HG03439 (cell line): ENCODE measurements around the gene RLBP1.
A peak's percentile ranks its signal among the peaks of the same experiment; 100 is the strongest.

ENCODE experiments used
- ATAC-seq: cut with Tn5 transposase; IDR thresholded peaks from one replicate; pipeline ENCODE4 v1.9.1; 2021; ENCODE audit warnings: mild to moderate bottlenecking, moderate library complexity; ENCODE audit not compliant: unreplicated experiment

RLBP1 gene

DNA sequence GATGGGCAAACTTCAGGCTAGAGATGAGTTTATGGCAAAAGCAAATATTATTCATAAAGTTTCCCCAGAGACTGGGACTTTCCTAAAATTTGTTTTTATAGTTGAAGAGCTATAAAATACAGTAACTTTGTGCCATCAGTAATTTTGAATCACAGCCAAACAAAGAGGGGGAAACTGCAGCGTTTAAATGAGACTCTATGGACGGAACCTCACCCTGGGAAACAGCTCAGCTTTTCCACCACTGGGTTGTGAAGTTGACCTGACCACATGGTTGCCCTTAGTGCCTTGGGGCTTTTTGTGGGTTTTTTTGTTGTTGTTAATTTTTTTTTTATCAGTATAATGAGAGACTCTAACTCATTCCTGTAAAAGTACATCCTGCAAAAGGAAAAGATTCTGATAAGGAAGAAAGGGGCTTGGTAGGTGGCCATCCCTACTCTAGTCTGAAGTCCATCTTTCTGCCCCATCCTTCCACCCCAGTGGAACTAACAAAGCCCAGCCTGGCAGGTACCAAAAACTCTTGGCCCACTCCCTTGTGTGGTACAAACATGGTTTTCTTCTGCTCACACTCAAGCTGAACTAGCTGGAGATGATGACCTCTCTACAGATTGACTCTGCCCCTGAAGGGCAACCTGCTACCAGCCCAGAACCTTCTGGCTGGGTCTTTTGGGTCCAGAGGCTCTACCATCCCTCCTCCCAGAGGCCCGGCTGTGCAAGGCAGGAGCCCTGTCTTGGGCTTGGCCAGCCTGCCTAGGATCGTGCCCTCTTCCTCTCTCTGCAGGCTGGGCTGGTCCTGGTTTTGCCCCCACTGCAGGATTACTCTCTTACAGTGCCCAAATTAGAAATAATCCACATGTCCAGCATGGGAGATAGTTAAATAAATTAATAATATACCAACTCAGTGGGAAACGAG, 41.2 kb downstream of the RLBP1 start:
- peak; percentile 51 for ATAC-seq

DNA sequence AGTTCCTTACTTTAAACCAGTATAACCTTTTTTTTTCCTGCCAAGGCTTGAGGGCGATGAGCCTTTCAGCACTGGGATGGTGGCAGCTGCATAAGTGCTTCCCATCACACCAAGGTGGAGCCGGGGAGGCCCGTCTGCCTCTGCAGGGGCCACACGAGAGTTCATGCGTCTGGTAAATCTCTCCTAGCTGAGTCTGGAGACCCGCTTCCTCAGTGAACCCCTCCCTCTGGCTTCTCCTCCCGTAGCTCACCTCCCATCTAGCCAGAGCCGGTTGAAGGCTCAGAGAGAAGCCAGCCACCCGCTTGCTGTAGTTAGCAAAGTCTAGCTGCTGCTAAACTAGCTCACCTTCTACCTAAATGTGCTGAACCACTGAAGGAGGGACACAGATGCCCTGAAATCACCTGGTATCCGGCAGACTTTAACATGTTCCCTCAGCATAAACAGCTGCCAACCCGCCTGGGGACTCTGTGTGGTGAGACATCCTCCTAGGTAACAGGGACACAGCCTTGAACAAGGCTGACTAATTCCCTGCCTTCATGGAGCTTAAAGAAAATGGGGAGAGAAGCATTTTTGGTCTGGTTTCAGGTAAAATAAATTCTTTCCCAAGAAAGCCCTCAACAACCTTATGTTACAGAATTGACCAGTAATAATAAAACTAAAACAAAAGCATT, 42.9 kb downstream of the RLBP1 start:
- no peak for ATAC-seq

DNA sequence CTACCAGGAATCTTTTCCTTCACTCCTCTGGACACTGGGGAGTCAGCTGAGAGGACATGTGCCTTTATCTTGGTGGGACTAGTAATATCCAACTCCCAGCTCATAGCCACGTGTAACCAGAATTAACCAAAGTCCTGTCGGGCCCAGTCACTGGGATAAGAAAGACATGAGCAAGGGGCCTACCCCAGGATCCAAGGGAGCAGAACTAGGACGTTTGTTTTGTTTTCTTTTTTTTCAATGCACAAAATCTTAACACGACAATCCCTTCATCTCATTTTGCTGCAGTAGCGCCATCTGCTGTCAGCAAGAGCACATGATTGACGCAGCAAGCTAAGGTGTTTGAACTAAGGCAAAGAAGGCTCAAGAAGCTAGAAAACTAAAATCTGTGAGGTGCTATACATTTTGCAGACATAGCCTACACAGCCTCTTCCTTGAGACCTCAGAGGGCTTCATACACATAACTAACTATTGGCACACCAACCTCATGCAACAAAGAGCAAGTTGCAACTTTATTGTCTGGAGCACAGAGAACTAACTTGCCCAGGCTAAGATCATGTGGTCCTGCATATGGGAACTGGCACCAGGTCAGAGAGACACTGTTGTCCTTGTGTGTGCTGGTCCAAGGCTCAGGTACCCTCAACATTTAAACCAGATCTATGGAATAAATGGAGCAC, 43.6 kb downstream of the RLBP1 start:
- no peak for ATAC-seq

DNA sequence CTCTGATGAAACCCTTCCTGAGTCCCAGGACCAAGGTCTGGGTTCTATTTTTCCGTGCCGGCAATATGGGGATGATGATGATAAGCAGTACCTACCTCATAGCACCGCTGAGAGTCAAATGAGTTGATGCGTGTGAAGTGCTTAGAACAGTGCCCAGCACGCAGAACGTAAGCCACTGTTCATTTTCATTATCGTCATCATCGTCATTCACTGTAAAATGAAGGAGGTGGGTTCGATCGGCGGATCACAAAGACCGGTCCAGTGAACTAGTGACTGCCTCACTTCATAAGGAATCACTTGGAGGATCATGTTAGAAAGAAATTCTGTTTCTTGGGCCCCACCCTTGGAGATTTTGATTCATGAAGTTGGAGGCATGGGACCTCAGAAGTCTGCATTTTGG, 44.3 kb downstream of the RLBP1 start:
- no peak for ATAC-seq

DNA sequence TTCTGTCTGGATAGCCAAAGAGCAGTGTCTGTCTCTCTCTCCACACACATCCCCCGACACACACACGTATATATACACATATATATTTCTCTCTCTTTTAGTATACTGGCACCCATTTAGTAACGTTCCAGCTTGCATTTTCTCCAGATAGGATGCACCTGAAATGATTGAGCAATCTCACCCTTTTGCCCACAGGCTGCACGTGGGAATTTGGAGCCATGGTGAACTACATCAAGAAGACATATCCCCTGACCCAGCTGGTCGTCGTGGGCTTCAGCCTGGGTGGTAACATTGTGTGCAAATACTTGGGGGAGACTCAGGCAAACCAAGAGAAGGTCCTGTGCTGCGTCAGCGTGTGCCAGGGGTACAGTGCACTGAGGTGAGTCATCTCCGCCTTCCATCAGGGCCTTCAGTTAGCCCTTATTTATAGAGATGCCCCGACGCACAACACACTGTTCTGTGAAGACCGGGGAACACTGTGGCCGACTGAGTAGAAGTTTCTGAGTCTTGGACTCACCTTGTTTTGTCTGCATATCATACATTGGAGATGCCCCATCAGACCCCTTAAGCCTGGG, 45.7 kb downstream of the RLBP1 start:
- ATAC-seq, result no peak

DNA sequence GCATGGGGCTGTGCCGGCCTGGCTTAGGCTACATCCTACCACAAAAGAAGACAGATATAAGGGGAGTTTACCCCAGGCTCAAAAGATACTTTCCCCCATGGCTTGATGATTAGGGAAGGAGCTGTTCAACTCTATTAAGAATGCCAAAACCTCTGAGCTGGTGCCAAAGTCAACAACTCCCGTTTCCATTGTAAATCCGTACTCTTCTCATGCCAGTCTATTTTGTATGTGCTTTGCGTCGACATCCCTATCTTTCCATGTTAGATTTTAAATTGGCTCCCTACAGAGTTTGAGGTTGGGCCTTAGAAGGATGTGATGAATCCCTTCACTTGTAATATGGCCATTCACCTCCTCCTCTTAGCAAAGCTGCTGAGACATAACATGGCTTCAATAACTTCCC, 46.9 kb downstream of the RLBP1 start:
- no peak for ATAC-seq

DNA sequence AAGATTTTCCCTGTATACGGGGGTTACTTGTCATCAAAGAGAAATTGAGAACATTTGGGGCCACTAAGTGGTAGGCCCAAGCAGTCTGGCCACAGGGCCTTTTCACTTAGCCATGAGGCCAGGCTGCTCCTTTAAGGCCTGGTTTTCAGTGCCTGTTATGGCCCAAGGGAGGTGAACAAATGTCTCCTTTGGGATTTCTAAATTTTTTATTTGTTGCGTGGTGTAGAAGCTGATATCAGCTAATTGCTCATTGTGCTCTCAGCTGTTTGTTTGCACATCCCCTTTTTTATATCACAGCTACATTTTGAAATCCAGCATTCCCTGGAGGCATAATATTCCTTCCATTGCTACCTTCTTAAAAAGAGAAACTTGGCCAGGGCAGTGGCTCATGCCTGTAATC, 48.5 kb downstream of the RLBP1 start:
- ATAC-seq, result no peak

DNA sequence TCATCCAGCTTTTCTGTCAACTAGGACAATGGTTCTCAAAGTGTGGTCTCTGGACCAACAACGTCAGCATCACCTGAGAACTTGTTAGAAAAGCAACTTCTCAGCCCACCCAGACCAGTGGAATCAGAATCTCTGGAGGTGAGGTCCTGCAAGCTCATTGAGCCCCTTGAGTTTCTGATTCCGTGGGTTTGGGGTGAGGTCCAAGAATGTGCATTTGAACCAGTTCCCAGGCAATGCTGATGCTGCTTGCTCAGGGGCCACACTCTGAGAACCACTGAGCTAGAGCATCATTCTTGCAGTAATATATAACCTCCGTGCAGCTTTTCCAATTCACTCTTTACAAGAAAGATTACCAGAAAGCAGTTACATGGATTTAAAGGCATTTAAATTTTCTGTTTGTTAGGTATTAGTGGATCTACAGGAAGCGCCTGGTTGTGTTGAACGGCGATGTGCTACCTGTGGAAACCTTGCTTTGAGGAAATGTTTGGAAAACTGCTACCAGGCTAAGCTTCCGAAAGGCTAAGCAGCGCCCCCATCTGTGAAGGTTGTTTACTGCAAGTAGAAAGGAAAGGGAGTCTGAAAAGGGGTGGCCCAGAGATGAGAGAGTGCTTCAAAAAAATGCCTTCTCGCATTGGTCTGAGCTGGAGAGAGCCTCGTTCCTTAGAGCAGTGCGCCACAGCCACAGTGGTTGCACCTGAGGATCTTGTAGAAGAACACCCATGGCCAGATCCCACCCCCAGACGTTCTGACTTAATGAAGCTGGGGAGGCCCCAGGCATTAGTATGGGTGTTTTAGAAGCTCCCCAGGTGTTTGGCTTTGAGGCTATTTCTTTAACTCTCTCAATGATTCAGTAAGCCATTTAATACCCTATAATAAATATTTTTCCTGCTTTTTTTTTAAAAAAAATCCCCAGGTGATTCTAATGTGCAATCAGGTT, 50.0 kb downstream of the RLBP1 start:
- ATAC-seq, result no peak

DNA sequence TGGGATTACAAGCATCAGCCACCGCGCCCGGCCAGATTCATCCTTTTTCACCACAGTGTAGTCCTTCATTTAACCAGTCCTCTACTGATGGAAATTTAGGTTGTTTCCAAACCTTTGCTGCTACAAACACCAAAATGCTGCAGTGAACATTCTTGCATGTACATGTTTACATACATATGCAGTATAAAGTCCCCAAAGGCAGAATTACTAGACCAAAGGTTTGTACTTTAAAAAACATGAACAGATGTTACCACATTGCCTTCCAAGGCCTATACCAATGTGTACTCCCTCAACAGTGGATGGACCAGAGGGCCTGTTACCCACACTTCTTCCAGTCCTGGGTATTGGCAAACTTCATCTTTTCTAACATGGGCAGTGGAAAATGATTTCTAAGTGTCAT, 51.0 kb downstream of the RLBP1 start:
- ATAC-seq, result no peak

DNA sequence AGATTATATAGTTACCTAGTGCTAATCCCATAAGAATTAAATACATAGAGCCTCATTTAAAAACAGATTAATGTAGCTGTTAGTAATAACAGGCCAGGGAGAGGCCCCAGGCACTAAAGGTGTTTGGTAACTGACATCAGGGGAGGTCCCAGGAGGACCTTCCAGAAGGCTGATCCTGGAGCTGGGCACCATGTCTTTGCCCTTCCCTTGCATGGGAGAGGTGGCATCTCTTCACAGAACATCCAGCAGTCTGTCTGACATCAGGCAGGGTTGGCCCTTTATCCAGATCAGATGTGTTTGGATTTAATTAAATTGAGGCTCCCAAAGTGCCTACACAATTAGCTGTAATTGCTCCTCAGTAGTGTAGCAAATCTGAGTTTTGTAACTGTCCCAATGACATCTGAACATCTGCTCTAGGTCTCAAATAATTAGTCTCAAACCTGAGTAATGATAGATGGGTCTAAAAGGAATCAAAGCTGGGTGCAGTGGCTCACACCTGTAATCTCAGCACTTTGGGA, 53.0 kb downstream of the RLBP1 start:
- no peak for ATAC-seq

DNA sequence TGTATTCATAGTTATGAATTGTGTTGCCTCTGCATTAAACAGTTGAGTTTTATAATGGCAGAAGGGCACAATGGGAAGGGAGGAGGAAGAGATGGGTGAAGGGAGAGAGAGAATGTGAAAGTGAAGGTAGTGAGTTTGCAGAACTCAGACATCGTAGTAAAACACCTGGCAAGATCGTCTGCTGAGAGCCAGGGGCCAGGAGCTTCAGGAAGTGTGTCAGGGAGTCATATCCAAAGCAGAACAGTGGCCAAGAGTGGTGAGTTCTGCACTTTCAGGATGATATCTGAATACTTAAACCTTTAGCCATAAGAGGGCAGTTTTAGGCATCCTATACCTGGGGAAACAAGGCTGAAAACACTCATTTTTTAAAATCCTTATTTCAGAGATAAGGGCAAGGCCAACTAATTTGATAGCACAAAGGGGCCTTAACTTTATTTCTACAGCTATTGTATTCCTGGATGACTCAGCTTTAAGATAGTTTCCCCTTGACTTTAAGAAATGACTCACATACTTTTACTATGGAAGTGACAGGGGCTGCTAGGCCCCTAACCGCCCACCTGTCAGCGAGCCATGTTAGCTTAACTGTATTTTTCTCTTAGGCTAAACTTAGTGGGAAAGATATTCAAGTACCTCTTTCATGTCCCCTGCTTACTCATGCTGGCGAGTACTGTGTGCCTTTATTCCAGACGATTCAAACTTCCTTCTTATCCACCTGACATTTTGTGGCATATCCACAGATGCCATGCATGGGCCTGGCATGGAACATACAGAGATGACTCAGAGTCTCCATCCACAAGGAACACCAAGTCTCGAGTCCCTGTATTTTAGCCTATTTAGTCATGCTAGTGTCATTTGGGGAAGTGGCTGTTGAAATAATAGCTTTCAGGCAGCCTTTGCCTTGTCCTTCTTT, 53.9 kb downstream of the RLBP1 start:
- ATAC-seq, result peak; percentile 66

DNA sequence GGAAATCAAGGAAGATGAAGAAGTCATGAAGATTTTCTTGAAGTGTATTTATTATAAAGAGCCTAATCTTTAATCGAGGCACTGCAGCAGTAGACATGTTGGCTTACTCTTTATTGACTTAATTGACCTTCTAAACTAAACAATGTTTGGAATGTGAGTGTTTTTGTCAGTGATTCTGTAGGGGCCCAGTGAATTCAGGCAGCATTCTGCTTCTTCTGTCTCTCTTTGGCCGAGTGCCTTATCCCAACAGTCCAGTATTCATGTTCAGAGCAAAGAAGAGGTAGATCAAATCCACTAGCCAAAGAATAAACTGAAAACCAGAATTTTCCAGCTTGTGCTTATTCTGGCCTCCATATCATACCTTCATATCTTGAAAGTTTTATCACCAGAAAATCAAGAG, 55.7 kb downstream of the RLBP1 start:
- ATAC-seq, result no peak

DNA sequence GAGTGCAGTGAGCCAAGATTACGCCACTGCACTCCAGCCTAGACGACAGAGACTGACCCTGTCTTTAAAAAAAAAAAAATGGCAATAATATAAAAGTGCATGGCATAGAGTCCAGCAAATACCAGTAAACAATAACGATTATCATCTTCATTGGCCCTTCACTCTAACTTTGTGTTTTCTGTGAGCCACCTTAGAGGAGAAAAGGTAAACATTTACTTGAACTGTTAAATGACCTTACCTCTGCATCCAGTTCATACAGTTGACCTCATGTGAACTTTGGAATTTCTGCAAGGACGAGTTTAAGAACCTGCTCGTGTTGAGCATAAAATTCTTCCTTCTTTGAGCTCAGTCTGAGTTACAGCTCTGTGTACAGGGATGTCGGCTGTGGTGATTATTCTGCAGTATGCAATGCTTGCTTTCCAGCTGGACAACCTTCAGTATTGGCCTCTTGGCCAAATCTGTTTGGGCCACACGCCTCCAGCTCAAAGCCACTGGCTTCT, 56.6 kb downstream of the RLBP1 start:
- no peak for ATAC-seq

DNA sequence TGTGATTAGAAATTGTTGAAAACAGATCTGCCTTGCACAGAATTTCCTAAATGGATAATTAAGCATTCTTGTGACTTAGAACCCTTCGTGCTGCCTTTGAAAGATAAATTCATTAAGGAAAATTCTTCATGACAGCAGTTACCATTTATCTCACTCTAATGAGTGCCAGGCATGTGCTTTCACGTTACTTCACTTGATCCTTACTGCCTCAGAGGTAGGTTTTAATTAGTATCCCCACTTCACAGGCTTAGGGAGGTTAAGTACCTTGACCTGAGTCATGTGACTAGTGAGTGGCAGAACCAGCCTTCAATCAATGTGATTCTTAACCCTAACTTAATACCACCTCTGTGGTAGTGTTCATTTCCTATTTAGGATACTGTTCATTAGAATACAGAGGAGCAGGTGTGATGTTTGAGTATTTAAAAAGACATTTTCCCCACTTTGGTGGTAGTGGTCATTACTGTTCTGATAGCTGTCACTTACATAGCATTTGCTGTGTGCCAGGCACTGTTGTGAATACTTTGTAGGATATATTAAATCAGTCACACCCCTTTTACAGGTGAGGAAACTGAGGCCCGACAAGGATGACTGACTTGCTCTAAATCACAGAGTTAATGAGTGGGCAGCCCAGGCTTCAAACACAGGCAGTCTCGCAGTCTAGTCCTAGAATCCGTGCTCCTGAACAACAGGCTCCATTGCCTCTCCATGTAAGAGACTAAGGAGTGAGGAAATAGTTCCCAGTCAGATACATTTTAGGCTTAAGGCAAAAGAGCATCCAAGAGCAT, 57.9 kb downstream of the RLBP1 start:
- no peak for ATAC-seq

DNA sequence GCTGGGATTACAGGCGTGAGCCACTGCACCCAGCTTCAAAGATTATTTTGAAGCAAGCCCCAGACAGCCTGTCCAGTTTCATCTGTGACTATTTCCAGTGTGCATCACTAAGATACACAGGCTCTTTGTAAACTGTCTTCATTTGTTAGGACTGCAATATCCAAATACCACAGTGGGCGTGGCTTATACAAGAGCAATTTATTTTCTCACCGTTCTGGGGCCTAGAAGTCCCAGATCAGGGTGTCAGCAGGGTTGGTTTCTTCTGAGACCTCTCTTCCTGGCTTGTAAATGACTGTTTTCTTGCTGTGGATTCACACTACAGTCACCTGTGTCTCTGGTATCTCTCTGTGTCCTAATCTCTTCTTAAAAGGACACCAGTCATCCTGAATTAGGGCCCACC, 59.7 kb downstream of the RLBP1 start:
- no peak for ATAC-seq
